NCI-H774 (cell line): Measurements from ENCODE around the gene RBM10.
A peak's percentile ranks its signal among the peaks of the same experiment; 100 is the strongest.

Experiments used
- DNase-seq: peaks from one replicate; lab custom pipeline; 2025; lab: John Stamatoyannopoulos, UW

Gene RBM10

GRCh38 chrX:47176101-47176740 is 31.2 kb downstream of the RBM10 start:
- DNase-seq: no peak

GRCh38 chrX:47177079-47177478 is 32.1 kb downstream of the RBM10 start:
- DNase-seq: no peak

DNA sequence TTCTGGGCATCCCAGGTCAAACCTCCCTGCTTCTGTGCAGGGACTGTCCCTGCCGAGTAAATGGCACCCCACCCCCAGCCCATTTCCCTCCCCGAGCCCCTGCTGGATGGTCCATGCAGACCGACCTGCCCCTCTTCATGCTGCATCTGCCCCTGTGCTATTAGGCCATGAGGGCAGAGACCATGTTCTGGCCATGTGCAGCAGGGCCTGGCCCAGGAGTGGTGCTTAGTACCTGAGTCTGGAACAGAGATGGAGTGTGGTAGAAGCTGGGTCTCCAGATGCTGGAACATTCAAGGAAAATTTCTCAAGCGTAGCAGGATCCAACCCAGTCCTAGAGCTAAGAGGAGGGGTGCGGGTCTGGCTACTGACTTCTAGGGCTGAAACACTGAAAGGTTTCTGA is 33.3 kb downstream of the RBM10 start:
- no peak for DNase-seq

DNA sequence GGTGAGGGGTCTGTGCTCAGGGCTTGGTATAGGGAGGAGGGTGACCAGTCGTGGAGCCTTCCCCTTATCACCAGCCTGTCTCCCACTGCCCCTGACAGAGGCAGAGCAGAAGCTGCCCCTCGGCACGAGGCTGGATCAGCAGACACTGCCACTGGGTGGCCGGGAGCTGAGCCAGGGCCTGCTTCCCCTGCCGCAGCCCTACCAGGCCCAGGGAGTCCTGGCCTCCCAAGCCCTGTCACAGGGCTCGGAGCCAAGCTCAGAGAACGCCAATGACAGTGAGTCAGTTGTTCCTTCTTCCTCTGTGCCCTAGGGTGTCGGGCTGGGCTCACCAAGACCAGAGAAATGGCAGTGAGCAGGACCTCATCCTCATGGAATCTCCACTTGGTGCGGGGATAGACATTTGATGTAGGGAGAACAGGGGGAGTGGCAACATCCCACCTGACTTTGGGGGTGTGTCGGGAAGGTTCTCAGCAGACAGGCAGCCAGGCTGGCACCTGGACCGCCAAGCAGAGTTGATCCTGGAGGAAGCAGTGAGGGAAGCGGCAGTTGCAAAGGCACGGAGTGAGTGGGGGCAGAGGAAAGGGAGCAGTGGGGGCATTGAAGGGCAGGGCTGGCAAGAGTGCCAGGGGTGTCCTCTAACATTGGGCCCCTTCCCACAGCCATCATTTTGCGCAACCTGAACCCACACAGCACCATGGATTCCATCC is 34.4 kb downstream of the RBM10 start:
- DNase-seq: no peak

DNA sequence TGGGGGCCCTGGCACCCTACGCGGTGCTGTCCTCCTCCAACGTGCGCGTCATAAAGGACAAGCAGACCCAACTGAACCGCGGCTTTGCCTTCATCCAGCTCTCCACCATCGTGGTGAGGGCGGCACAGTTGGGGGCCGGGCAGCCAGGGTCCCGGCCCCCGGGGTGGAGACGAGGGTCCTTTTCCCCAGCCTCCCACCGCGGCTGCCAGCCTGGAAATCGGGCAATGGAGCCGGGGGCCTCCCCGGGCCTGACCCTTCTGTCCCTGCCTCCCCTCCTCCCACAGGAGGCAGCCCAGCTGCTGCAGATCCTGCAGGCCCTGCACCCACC is 34.9 kb downstream of the RBM10 start:
- DNase-seq: no peak

- no peak for DNase-seq
Observed at GRCh38 chrX:47180346-47180745, 35.3 kb downstream of the RBM10 start.

- DNase-seq: no peak
Observed at GRCh38 chrX:47181301-47181700, 36.3 kb downstream of the RBM10 start.

- DNase-seq: no peak
Observed at GRCh38 chrX:47182106-47182700, 37.2 kb downstream of the RBM10 start.

GRCh38 chrX:47184486-47184885 is 39.5 kb downstream of the RBM10 start:
- no peak for DNase-seq

DNA sequence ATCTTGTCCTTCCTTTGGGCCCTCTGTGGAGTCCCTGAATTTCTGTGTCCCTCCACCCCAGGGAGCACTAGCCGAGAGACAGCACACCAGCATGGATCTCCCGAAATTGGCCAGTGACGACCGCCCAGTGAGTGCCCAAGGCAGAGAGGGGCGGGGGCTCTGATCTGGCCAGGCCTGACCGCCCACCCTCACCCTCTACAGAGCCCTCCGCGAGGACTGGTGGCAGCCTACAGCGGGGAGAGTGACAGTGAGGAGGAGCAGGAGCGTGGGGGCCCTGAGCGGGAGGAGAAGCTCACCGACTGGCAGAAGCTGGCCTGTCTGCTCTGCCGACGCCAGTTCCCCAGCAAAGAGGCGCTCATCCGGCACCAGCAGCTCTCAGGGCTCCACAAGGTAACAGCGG is 40.2 kb downstream of the RBM10 start:
- no peak for DNase-seq

- DNase-seq: no peak
Observed at GRCh38 chrX:47186096-47186740, 41.2 kb downstream of the RBM10 start.

- DNase-seq: no peak
Observed at GRCh38 chrX:47187106-47187677, 42.2 kb downstream of the RBM10 start.

DNA sequence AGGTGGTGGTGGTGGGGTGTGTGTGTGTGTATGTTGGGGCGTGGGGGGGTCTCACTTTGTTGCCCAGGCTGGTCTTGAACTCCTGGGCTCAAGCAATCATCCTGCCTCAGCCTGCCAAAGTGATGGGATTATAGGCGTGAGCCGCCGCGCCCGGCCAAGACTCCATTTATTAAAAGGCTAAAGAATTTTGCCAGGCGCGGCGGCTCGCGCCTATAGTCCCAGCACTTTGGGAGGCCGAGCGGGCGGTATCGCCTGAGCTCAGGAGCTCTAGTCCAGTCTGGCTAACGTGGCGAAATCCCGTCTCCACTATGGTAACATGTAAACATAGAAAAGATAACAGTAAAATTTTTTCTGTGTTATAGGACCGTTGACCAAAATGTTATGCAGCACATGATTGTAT is 44.9 kb downstream of the RBM10 start:
- no peak for DNase-seq

DNA sequence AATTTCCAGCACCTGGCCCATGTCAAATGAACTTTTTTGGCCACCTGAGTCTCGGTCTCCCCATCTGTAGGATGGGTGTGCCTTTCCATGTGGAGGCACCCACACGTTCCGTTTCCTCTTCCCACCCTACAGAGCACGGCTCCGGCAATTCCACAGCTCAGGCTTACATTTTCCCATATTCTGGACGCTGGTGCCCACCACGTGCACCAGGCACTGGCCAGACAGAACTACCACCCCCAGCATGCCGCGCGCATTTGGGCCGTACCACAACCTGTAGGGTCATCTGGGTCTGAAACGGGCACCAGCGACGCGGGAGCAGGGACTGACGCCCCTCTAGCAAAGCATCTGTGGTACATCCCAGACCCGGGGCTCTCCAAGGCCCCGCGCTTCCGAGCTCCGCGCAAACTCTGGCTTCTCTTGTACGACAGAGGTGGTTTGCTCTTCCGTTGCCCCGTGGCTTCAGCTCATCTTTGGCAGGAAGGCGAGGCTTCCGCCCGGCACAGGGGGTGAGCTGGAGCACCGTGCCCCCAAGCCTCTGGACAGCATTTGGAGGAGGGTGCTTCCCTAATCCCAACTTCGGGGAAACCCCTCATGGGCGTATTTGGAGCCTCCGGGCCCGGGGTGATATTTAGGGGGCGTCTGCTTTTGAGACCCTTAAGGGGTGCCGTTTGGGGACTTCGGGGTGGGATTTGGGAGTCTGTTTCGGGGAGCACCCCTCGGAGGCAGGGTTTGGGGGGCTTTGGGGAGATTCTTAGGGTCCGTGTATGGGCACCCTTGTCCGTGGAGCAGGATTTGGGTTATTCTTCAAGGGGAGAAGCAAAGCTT is 45.6 kb downstream of the RBM10 start:
- peak; percentile 79 for DNase-seq

DNA sequence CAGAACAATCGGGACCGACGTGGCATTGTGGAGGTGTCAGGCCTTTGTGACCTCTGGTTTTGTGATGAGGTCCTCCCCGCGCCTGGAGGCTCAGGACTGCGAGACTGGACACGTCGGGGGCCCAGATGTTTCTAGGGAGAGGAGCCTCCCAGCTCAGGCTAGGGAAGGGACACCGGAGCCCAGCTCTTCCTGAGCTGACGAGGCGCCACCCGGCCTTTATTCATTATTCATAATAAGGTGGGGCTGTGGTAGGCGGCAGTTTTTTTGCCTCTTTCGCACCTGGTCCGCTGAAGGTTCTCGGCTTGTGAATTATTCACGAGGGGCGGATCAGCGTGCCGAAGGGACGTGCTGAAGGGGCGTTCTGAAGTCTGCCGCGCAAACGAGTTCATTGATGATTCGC is 46.3 kb downstream of the RBM10 start:
- peak; percentile 1 for DNase-seq

DNA sequence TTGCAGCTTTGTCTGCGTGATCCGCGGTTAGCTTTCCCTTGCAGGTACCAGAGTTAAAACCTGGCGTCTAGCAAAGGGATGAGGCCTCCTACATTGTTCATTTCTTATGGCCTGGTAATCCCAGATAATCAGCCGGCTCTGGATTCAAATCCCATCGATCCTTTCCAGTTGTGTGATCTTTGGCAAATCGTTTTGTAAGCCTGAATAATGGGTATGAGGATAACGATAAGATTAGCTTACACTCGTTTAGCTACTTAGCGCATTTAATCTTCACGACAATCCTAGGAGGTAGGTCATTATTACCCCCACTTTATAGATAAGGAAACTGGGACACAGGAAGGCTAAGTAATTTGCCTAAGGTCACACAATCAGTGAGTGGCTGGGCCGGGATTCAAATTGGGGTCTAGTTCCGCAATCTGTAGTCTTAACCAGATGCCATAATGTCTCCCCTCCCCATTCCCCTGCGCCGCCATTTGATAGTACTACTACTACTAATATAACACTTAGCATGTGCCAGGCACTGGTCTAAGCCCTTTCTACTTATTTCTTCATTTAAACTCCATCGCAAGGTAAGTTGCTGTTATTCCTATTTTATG is 46.9 kb downstream of the RBM10 start:
- DNase-seq: no peak

DNA sequence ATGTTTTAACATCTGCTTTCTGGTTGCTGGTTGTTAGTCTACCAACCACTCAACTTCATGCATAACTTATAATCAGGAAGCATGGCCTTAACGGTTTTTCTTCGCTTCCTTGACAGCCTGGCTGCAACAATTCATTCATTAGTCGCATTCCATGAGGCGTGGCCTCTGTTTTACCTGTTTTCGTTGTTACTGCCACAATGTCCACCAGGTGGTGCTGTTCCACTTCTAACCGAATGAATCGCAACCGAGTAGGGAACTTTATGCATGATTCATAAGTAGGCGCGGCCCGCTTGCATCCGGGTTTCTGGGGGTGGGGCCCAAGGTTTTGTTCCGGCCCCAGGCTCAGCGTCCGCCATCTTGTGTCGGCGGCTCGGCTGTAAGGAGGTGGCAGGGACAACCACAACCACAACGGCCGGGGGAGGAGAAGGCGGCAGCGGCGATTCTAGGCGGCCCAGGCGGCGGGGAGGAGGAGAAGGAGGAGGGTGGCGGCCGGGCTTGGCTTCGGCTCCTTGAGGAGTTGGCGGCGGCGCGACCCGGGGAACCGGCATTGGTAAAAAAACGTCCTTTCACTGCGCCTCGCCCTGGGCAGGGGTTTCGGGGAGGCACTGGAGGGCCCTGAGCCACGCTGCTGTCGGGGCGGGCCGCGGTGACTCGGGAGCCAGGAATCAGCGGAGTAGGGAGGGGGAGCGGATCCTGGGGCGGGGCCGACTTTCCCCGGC is 48.6 kb downstream of the RBM10 start, which contains the start of gene UBA1:
UBA1 (plus strand) TSS at position 355 of the 719 bp plus-strand sequence. CDS start 4,974 bp downstream, outside the sequence.
- DNase-seq: peak; percentile 86

GRCh38 chrX:47194194-47194787 is 49.3 kb downstream of the RBM10 start:
- DNase-seq: no peak

- no peak for DNase-seq
Observed at GRCh38 chrX:47196098-47196497, 51.1 kb downstream of the RBM10 start.

GRCh38 chrX:47197526-47197925 is 52.5 kb downstream of the RBM10 start:
- no peak for DNase-seq
